Sigmoid colon (tissue), 4 donors: ENCODE data around the gene ADGRF1.

ENCODE experiments used
- CTCF ChIP-seq, 4 experiments: fragments of 450-650 bp in 3 of 4; fragments of 200-600 bp in 1 of 4; IDR thresholded peaks; one replicate each; pipeline ENCODE4 v1.5.1; 2016 to 2019; ENCODE audit warnings: antibody characterized with exemption in 4 of 4, mild to moderate bottlenecking in 3 of 4, moderate library complexity in 2 of 4
- EP300 ChIP-seq, 4 donors: sonication (generic); formaldehyde crosslinking; IDR thresholded peaks; one replicate each; pipeline ENCODE4 v1.6.1; 2017; ENCODE audit warnings: antibody characterized with exemption in 4 of 4
- POLR2A ChIP-seq, 2 donors: fragments of 450-650 bp; IDR thresholded peaks; one replicate each; pipeline ENCODE4 v1.6.1; 2016; ENCODE audit warnings: antibody characterized with exemption in 2 of 2, mild to moderate bottlenecking in 2 of 2, moderate library complexity in 2 of 2

DNA sequence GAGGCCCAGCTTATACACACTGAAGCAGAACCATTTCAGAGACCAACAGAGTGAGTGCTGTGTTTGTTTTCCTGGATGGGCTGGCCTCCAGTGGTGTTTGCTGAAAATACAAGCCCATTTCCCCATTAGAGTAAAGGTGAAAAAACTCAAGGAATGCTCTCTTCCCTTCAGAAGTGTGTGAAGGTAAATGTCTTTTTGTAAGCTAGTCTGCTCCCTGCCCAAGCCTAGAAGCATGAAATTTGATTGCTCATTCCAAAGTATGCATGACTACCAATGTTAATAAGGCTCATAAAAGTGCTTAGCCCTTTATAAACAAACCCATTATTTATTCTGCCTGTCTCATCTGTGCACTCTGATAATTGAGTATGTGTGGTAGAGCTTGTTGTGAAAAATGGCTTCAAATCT, 59.1 kb downstream of the ADGRF1 start:
- no peak for TF ChIP-seq POLR2A (IDR thresholded peaks at IDR 0.05)
- no peak for TF ChIP-seq CTCF (IDR thresholded peaks at IDR 0.05)
- no peak for TF ChIP-seq EP300 (IDR thresholded peaks at IDR 0.05)
